B cell (primary cell): ENCODE data around the gene PTPN21. TPM values are rescaled to one million over a fixed set of nuclear protein-coding genes. Genes with fewer than 3 reads are reported as not detected.

Source experiments
- ATAC-seq: fragments of 200-7000 bp; cut with Tn5 transposase; one replicate; pipeline ENCODE4 v1.10.0; 2021; ENCODE audit warnings: low read depth, mild to moderate bottlenecking, moderate number of reproducible peaks, moderate library complexity
- CTCF ChIA-PET: fragments of 350-600 bp; sonication (Branson Sonifier 250); formaldehyde crosslinking; loops from one replicate; lab custom pipeline; 2021; ENCODE audit warnings: antibody characterized with exemption, inconsistent platforms; lab: Charles Lee
- POLR2A ChIA-PET: fragments of 350-600 bp; sonication (Branson Sonifier 250); formaldehyde crosslinking; loops from one replicate; lab custom pipeline; 2021; ENCODE audit warnings: antibody characterized with exemption; lab: Charles Lee
- DNase-seq: peaks from one replicate; pipeline ENCODE4 v3.0.0; 2013
- H2AFZ ChIP-seq: 2 replicates; pipeline ENCODE4 v1.6.1; 2012; ENCODE audit warnings: mild to moderate bottlenecking, low read depth, low read length; ENCODE audit not compliant: insufficient read depth, poor library complexity, severe bottlenecking
- H3K27ac ChIP-seq, 2 donors: 1 replicate in 1 of 2; 2 replicates in 1 of 2; pipeline ENCODE4 v1.5.1; 2012 to 2013; ENCODE audit warnings: low read length in 2 of 2, mild to moderate bottlenecking in 2 of 2, moderate library complexity in 1 of 2
- H3K27me3 ChIP-seq, 4 experiments: fragments of 200-600 bp in 1 of 4; sonication (generic) in 1 of 4; replicated peaks in 1 of 4; 1 replicate in 2 of 4; 2 replicates in 2 of 4; pipeline versions ENCODE4 v1.6.1 to v1.7.0; 2013 to 2016; ENCODE audit warnings: low read length in 3 of 4, mild to moderate bottlenecking in 2 of 4, mixed read lengths in 1 of 4, moderate library complexity in 1 of 4; ENCODE audit not compliant: insufficient read depth in 4 of 4, control insufficient read depth in 3 of 4; ENCODE audit errors: control extremely low read depth in 1 of 4
- H3K36me3 ChIP-seq, 2 experiments: replicated peaks in 1 of 2; 1 replicate in 1 of 2; 2 replicates in 1 of 2; pipeline versions ENCODE4 v1.6.1 to v1.7.1; 2013; ENCODE audit warnings: low read length in 1 of 2; ENCODE audit not compliant: insufficient read depth in 2 of 2, control insufficient read depth in 1 of 2; ENCODE audit errors: control extremely low read depth in 1 of 2, extremely low read depth in 1 of 2
- H3K4me1 ChIP-seq, 2 donors: fragments of 200-600 bp in 1 of 2; sonication (generic) in 1 of 2; 1 replicate in 1 of 2; 2 replicates in 1 of 2; pipeline versions ENCODE4 v1.5.1 to v1.6.1; 2013 to 2017; ENCODE audit warnings: low read length in 2 of 2; ENCODE audit not compliant: control insufficient read depth in 2 of 2, insufficient read depth in 2 of 2
- H3K4me2 ChIP-seq: replicated peaks from 2 replicates; pipeline ENCODE3; 2012; ENCODE audit warnings: mild to moderate bottlenecking, low read depth, low read length; ENCODE audit not compliant: poor library complexity, severe bottlenecking
- H3K4me3 ChIP-seq, 5 experiments: fragments of 200-600 bp in 1 of 5; sonication (generic) in 1 of 5; 1 replicate in 3 of 5; 2 replicates in 2 of 5; pipeline versions ENCODE4 v1.5.1 to v1.7.0; 2011 to 2016; ENCODE audit warnings: low read length in 4 of 5, mild to moderate bottlenecking in 4 of 5, low read depth in 2 of 5, control low read depth in 1 of 5, moderate library complexity in 1 of 5; ENCODE audit not compliant: insufficient read depth in 1 of 5; ENCODE audit errors: control extremely low read depth in 1 of 5, extremely low read depth in 1 of 5
- H3K79me2 ChIP-seq: fragments of 200-600 bp; sonication (generic); one replicate; pipeline ENCODE4 v1.6.0; 2016; ENCODE audit warnings: low read length; ENCODE audit not compliant: control insufficient read depth, insufficient read depth
- H3K9ac ChIP-seq: fragments of 200-600 bp; sonication (generic); 2 replicates; pipeline ENCODE4 v1.6.1; 2017; ENCODE audit warnings: mild to moderate bottlenecking, low read length, moderate library complexity
- H3K9me3 ChIP-seq, 3 donors: one replicate each; pipeline versions ENCODE4 v1.6.1 to v1.7.1; 2013; ENCODE audit warnings: low read length in 2 of 3; ENCODE audit not compliant: control insufficient read depth in 2 of 3, insufficient read depth in 1 of 3; ENCODE audit errors: control extremely low read depth in 1 of 3
- H4K20me1 ChIP-seq: 2 replicates; pipeline ENCODE4 v1.6.0; 2012; ENCODE audit warnings: mild to moderate bottlenecking, low read length; ENCODE audit not compliant: insufficient read depth, control insufficient read depth, poor library complexity, severe bottlenecking
- H3K27ac Mint-ChIP-seq: one replicate; pipeline ENCODE4 v1.8.0; 2021; ENCODE audit warnings: mixed read lengths
- H3K27me3 Mint-ChIP-seq: one replicate; pipeline ENCODE4 v1.8.0; 2021; ENCODE audit warnings: mixed read lengths
- H3K4me1 Mint-ChIP-seq: one replicate; pipeline ENCODE4 v1.8.0; 2021; ENCODE audit warnings: mixed read lengths
- H3K4me3 Mint-ChIP-seq: one replicate; pipeline ENCODE4 v1.8.0; 2021; ENCODE audit warnings: mixed read lengths
- H3K9me3 Mint-ChIP-seq: one replicate; pipeline ENCODE4 v1.8.0; 2022; ENCODE audit warnings: mixed read lengths; ENCODE audit not compliant: insufficient read depth
- CTCF ChIP-seq: fragments of 200-600 bp; IDR thresholded peaks from one replicate; pipeline ENCODE4 v1.8.0; 2022; ENCODE audit warnings: antibody characterized with exemption, mild to moderate bottlenecking
- EZH2 ChIP-seq: IDR thresholded peaks from 2 replicates; pipeline ENCODE4 v1.6.1; 2012; ENCODE audit warnings: borderline replicate concordance, low read depth, mild to moderate bottlenecking, moderate library complexity, low read length; ENCODE audit not compliant: insufficient read depth, poor library complexity, severe bottlenecking
- WGBS: methylation state at CpG from one replicate; pipeline ENCODE4 v1.1.5; 2013; ENCODE audit warnings: missing lambda C conversion rate; ENCODE audit not compliant: insufficient coverage; 5-methylcytosine and 5-hydroxymethylcytosine counted together
- intact Hi-C: fragments of 100-400 bp; cut with micrococcal nuclease; formaldehyde crosslinking; loops from one replicate; pipeline ENCODE4 v1.10.0; 2022
- polyA plus RNA-seq: library from polyadenylated mRNA; depleted of rRNA; stranded (reverse); fragments of >200 nt; gene quantifications from 2 replicates; pipeline ENCODE4 v1.2.3, GENCODE V29; 2012
- total RNA-seq, 2 donors: library from RNA; stranded (reverse); fragments of 120-200 nt in 1 of 2; gene quantifications; 1 replicate in 1 of 2; 2 replicates in 1 of 2; pipeline versions ENCODE4 v1.2.3 to v1.2.4, GENCODE V29; 2013 to 2022

The PTPN21 gene
- total and polyA plus RNA-seq, 2 donors (not counting 1 experiment from before 2014, with no cell fraction given), result not detected

GRCh38 chr14:88519907-88520306 lies 34.9 kb downstream of the PTPN21 start:
- ChIA-PET POLR2A (no interaction called here), CTCF (no interaction called here)
- Histone ChIP-seq H3K36me3 (no peaks in the 10 kb centered on the region), H4K20me1 (no peaks in the 10 kb centered on the region), H3K27ac (no peak overlapping the region), H3K79me2 (no peaks in the 10 kb centered on the region), H3K9ac (no peak overlapping the region), H2AFZ (no peak overlapping the region), H3K27me3 (peaks cover 0 to 8% (median 4%) of the 10 kb centered on the region in 4 experiments), H3K9me3 (no peaks in the 10 kb centered on the region), H3K4me2 (no peak overlapping the region), H3K4me3 (no peak overlapping the region), H3K4me1 (no peaks in the 10 kb centered on the region)
- WGBS, result 95% methylated on average over 2 of the region's 2 CpGs
- H3K27me3 Mint-ChIP-seq, result peaks cover 29% of the 10 kb centered on the region
- intact Hi-C loops, result no loop called here
- no peaks in the 10 kb centered on the region for H3K9me3 Mint-ChIP-seq
- no peak overlapping the region for H3K27ac Mint-ChIP-seq
- no peak overlapping the region for H3K4me3 Mint-ChIP-seq
- no peak for ATAC-seq
- DNase-seq, result no peak
- H3K4me1 Mint-ChIP-seq, result no peaks in the 10 kb centered on the region
- TF ChIP-seq EZH2 (no peak), CTCF (no peak)

GRCh38 chr14:88518592-88519512 lies 36.0 kb downstream of the PTPN21 start:
- no peaks in the 10 kb centered on the region for H3K4me1 Mint-ChIP-seq
- no peaks in the 10 kb centered on the region for H3K9me3 Mint-ChIP-seq
- ATAC-seq, result no peak
- Histone ChIP-seq H3K36me3 (no peaks in the 10 kb centered on the region), H3K9me3 (no peaks in the 10 kb centered on the region), H3K9ac (no peak overlapping the region), H3K79me2 (no peaks in the 10 kb centered on the region), H3K4me1 (no peaks in the 10 kb centered on the region), H3K4me2 (no peak overlapping the region), H2AFZ (no peak overlapping the region), H3K27me3 (peaks cover 0 to 8% (median 4%) of the 10 kb centered on the region in 4 experiments), H3K27ac (no peak overlapping the region), H3K4me3 (no peak overlapping the region), H4K20me1 (no peaks in the 10 kb centered on the region)
- WGBS, result no CpG with 5 or more reads among the region's 5 CpGs
- TF ChIP-seq EZH2 (no peak), CTCF (no peak)
- CTCF ChIA-PET, result no interaction called here
- intact Hi-C loops, result no loop called here
- H3K4me3 Mint-ChIP-seq, result no peak overlapping the region
- no peak for DNase-seq
- POLR2A ChIA-PET, result no interaction called here
- no peak overlapping the region for H3K27ac Mint-ChIP-seq
- H3K27me3 Mint-ChIP-seq, result peaks cover 32% of the 10 kb centered on the region
